Transverse colon (tissue), 4 donors: ENCODE data around the gene TPRKB. TPM values are rescaled to one million over a fixed set of nuclear protein-coding genes. Genes with fewer than 3 reads are reported as not detected.

Experiments
- DNase-seq: peaks from one replicate; pipeline ENCODE4 v3.0.0-alpha.2; 2019
- H3K27ac ChIP-seq, 4 donors: fragments of 200-600 bp; sonication (generic); 2 replicates each; pipeline ENCODE4 v1.5.1; 2016 to 2018; ENCODE audit warnings: inconsistent platforms in 4 of 4
- H3K27me3 ChIP-seq: fragments of 200-600 bp; sonication (generic); 2 replicates; pipeline ENCODE4 v1.5.1; 2017; ENCODE audit warnings: inconsistent platforms
- H3K36me3 ChIP-seq, 4 donors: fragments of 200-600 bp; sonication (generic); 2 replicates each; pipeline ENCODE4 v1.5.1; 2017 to 2019; ENCODE audit warnings: inconsistent platforms in 4 of 4
- H3K4me1 ChIP-seq, 4 donors: fragments of 200-600 bp; sonication (generic); 2 replicates each; pipeline ENCODE4 v1.5.1; 2017 to 2020; ENCODE audit warnings: inconsistent platforms in 4 of 4
- H3K4me3 ChIP-seq, 4 donors: fragments of 200-600 bp; sonication (generic); 1 replicate in 1 of 4; 2 replicates in 3 of 4; pipeline versions ENCODE4 v1.5.1 to v1.6.1; 2017 to 2019; ENCODE audit warnings: inconsistent platforms in 4 of 4
- H3K9me3 ChIP-seq, 2 donors: fragments of 200-600 bp; sonication (generic); 2 replicates each; pipeline ENCODE4 v1.5.1; 2017 to 2019; ENCODE audit warnings: inconsistent platforms in 2 of 2
- CTCF ChIP-seq, 5 experiments: fragments of 200-600 bp in 3 of 5; fragments of 450-650 bp in 2 of 5; sonication (generic) in 3 of 5; IDR thresholded peaks; 1 replicate in 2 of 5; 2 replicates in 3 of 5; pipeline ENCODE4 v1.5.1; 2016 to 2017; ENCODE audit warnings: antibody characterized with exemption in 5 of 5, inconsistent platforms in 3 of 5, mild to moderate bottlenecking in 2 of 5, moderate library complexity in 1 of 5
- EP300 ChIP-seq: sonication (generic); formaldehyde crosslinking; IDR thresholded peaks from one replicate; pipeline ENCODE4 v1.6.1; 2017; ENCODE audit warnings: antibody characterized with exemption, low read depth
- POLR2A ChIP-seq: fragments of 450-650 bp; IDR thresholded peaks from one replicate; pipeline ENCODE4 v1.6.1; 2016; ENCODE audit warnings: antibody characterized with exemption, mild to moderate bottlenecking, moderate library complexity
- POLR2AphosphoS5 ChIP-seq, 3 donors: sonication (generic); formaldehyde crosslinking; IDR thresholded peaks; one replicate each; pipeline ENCODE4 v1.6.1; 2016; ENCODE audit warnings: antibody characterized with exemption in 3 of 3
- WGBS, 2 donors: methylation state at CpG; one replicate each; pipeline ENCODE4 v1.1.5; 2018; ENCODE audit warnings: low coverage in 1 of 2; 5-methylcytosine and 5-hydroxymethylcytosine counted together
- in situ Hi-C, 4 donors: fragments of 200-750 bp; cut with MboI; loops; one replicate each; pipeline versions ENCODE4 v1.15.0 to v1.15.1; 2017; ENCODE audit warnings: low sequenced_read_pairs in 3 of 4, low pct_ligation_motif_present in 1 of 4, low pct_unique_long_range_greater_than_20kb in 1 of 4
- intact Hi-C: fragments of 100-400 bp; cut with DNase I; formaldehyde crosslinking; loops from one replicate; pipeline ENCODE4 v1.15.1; 2023; ENCODE audit warnings: low total_unique reads
- total RNA-seq, 4 donors: library from RNA; depleted of rRNA; stranded (reverse); fragments of >200 nt; gene quantifications; one replicate each; pipeline ENCODE4 v1.1.0, GENCODE V29; 2016

TPRKB gene
- total RNA-seq, 4 donors from 2014 or later = 10.5 to 76.2 (median 36.5) TPM

DNA sequence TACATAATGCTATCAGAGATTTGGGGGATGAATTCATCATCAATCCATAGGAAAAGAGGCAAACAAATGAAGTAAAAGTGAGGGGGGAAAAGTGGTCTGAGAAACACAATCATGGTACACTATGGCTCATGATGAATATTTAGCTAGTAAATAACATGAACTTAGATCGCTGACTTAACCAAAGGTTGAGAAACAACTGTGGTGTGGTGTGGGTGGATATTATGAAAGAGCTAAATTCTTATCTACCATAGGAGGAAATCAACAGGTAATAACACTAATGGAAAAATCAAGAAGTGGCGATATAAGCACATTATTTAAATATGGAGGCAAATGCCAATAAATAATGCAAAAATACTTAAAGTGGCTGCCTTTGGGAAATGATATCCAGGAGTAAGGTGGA is 12.2 kb upstream of the TPRKB start:
- H3K4me3 ChIP-seq = no peak overlapping the region
- 88 to 93% methylated on average over 2 of the region's 2 CpGs for WGBS, 2 donors
- no peak overlapping the region for H3K27ac ChIP-seq
- no peaks in the 10 kb centered on the region for H3K9me3 ChIP-seq
- no peaks in the 10 kb centered on the region for H3K27me3 ChIP-seq
- in situ Hi-C loops (loop anchor here in 1 of 4 donors (25.0 kb wide), 1 partner anchor 512 kb away; the partner anchor contains the start of genes CCT7 and PRADC1), intact Hi-C loops (no loop called here)
- no peaks in the 10 kb centered on the region for H3K4me1 ChIP-seq
- H3K36me3 ChIP-seq = peaks cover 0 to 11% (median 0%) of the 10 kb centered on the region in 4 donors
- no peak for TF ChIP-seq POLR2A
- no peak for DNase-seq

DNA sequence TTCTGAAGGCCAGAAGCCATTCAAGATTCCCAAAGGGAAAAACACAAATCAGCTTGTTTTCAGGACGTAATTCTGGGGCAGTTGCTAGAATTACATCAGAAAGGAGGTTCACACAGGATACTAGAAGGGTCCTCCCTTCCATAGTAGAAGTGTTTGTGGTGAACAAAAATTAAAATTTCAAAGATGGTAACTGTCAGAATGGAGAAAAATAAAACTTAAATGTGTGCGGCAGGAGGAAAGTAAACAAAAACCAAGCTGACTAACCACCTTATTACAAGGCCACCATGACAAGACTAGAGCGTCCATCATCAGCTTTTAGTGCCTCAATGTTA is 9.7 kb upstream of the TPRKB start:
- intact Hi-C loops = no loop called here
- no peak for TF ChIP-seq POLR2A
- no peak for TF ChIP-seq POLR2AphosphoS5 (IDR thresholded peaks at IDR 0.05)
- no peak for TF ChIP-seq CTCF (IDR thresholded peaks at IDR 0.05)
- TF ChIP-seq EP300 = no peak
- no peak overlapping the region for H3K27ac ChIP-seq
- DNase-seq = no peak
- no peaks in the 10 kb centered on the region for H3K4me1 ChIP-seq
- H3K27me3 ChIP-seq = no peaks in the 10 kb centered on the region
- WGBS, 2 donors = 90 to 94% methylated on average over 2 to 3 of the region's 3 CpGs
- H3K36me3 ChIP-seq = peaks cover 0 to 11% (median 0%) of the 10 kb centered on the region in 4 donors
- no peaks in the 10 kb centered on the region for H3K9me3 ChIP-seq
- no peak overlapping the region for H3K4me3 ChIP-seq
- in situ Hi-C loops = loop anchor here in 1 of 4 donors (25.0 kb wide), 1 partner anchor 510 kb away; the partner anchor contains the start of genes CCT7 and PRADC1

- DNase-seq = no peak
- Histone ChIP-seq H3K9me3 (no peaks in the 10 kb centered on the region), H3K4me3 (no peak overlapping the region), H3K27me3 (no peaks in the 10 kb centered on the region), H3K27ac (no peak overlapping the region), H3K4me1 (no peaks in the 10 kb centered on the region), H3K36me3 (peaks cover 0 to 11% (median 0%) of the 10 kb centered on the region in 4 donors)
- in situ Hi-C loops (loop anchor here in 1 of 4 donors (25.0 kb wide), 1 partner anchor 509 kb away; the partner anchor contains the start of genes CCT7 and PRADC1), intact Hi-C loops (no loop called here)
- WGBS, 2 donors = 92 to 96% methylated on average over 9 to 11 of the region's 11 CpGs
- no peak for TF ChIP-seq CTCF (IDR thresholded peaks at IDR 0.05)
- TF ChIP-seq EP300 = no peak
- TF ChIP-seq POLR2A = no peak
- no peak for TF ChIP-seq POLR2AphosphoS5 (IDR thresholded peaks at IDR 0.05)
Measured at GRCh38 chr2:73746015-73746876, 9.1 kb upstream of the TPRKB start.

DNA sequence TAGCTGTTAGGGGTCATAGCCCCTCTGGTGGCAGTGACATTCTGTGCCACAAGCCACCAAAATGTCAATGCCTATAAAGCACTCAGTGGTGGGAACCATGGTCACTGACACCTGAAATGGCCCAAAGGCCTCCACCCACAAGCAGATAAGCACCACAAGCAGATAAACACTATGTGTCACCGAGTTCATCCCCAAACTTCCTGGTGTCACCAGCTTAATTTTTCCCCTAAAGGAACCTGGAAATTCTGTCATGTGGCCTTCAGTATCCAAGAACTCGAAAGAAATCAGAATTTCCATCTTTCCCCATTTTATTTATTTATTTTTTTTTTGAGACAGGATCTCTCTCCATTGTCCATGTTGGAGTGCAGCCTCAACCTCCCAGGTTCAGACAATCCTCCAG is 3.6 kb upstream of the TPRKB start:
- intact Hi-C loops = no loop called here
- Histone ChIP-seq H3K27ac (no peak overlapping the region), H3K4me3 (no peak overlapping the region), H3K9me3 (no peaks in the 10 kb centered on the region), H3K27me3 (no peaks in the 10 kb centered on the region), H3K36me3 (no peaks in the 10 kb centered on the region), H3K4me1 (peaks cover 7 to 14% (median 9%) of the 10 kb centered on the region in 4 donors)
- TF ChIP-seq EP300 (no peak), POLR2A (no peak), POLR2AphosphoS5 (IDR thresholded peaks at IDR 0.05) (no peak), CTCF (IDR thresholded peaks at IDR 0.05) (no peak)
- DNase-seq = no peak
- in situ Hi-C loops = loop anchor here in 1 of 4 donors (25.0 kb wide), 1 partner anchor 503 kb away; the partner anchor contains the start of genes CCT7 and PRADC1
- 84 to 95% methylated on average over 2 of the region's 2 CpGs for WGBS, 2 donors
